ENCODE measurements around the gene FAM151A.

The FAM151A gene

DNA sequence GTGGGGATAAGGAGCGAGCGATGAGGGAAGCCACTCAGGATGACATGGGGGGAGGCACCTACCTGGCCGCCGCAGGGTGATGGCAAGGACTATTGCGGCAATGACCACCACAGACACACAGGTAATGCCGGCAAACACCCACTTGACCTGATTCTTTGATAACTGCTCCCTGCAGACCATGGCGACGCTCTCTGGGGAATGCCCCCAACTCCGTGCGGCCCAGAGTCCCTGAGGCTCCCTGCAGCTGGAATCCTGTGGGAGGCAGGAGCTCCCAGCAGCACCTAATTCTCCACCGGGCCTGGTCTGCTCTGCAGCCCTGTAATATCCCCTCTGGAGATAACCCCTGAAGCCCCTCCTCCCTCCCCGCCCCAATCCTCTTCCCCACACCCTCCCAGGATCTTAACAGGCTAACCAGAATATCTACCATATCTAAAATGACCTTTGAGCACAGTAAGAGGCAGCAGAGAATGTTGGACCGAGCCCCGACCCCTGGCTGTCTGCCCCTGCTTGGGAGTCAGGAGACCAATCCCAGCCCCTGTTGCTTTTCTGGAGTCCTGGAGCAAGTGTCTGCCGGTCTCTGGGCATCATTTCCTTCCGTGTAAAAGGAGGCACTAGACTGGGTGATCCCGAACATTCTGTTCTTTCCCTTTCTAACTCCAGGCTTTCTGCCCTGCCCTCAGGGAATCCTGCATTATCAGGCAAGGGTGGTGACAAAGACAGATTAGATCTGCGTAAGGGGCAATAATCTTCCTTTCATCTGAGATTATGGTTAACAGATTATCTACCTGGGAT is at the start of gene FAM151A:
FAM151A (minus strand) TSS at position 310 of the 792 bp plus-strand sequence; CDS start at position 180, 130 bp downstream.
- DNase-seq (no peak), ATAC-seq (no peak)

DNA sequence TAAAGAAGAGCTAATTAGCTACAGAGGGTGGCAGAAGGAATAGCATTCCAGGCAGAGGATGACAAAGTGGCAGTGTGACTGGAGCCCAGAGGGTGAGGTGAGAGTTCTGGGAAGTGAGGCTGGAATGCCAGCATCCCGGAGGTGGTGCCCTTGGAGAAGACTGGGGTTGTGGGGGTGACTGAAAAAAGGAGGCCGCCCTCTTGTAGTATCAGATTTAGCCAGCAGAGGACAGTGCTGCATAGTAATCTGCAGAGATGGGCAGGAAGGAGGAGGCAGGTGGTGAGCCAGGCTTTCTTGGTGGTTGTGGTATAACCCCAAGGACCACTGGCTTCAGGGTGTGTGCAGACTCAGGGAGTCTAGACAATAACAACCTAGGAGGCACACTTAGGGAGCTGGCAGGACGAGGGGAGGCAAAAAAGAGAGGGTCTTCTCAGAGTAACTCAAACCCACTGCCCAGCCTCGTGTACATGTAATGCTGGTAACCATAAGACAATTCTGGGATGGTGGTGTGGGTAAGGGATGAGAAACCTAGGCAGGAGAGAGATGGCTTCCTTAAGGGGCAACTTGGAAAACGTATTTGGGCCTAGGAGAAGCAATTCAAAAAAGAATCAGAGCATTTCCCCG is 48.8 kb upstream of the FAM151A start:
- peak; percentile 77 for DNase-seq
- peak; percentile 87 for ATAC-seq

DNA sequence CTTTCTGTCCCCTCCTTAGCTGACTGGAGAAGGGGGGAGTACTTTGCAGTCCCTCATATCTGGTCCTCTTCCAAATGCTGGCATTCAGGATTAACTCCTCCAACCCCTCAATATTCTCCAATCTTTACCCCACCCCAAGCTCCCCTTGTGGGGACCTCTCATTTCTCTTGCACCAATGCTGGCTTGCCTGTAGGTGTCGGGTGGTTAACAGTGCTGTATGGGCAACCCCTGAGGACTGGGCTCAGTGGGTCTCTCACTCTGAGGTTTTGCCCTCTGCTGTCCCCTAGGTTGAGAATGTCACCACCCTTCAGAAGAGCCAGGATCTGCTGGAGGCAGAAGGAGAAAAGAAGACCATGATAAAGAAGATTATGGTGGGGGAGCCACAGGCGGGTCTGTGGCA is 45.2 kb upstream of the FAM151A start:
- no peak for DNase-seq

DNA sequence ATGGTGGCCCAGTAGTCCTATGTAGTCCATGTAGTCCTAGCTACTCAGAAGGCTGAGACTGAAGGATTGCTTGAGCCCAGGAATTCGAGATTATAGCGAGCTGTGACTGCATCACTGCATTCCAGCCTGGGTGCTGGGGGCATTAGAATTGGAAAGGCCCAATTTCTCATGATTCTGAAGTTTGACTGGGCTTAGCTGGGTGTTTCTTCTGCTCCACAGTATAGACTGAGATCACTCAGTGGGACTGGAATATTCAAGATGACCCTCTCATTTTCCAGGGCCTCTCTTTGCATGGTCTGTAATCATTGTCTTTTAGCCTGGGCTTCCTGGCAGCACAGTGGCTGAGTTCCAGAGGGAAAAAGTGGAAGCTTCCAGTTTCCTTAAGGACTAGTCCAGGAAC is 44.5 kb upstream of the FAM151A start:
- no peak for ATAC-seq
- no peak for DNase-seq

More for the DNA sequence above, 45.2 kb upstream of the FAM151A start:
- ATAC-seq: no peak

DNA sequence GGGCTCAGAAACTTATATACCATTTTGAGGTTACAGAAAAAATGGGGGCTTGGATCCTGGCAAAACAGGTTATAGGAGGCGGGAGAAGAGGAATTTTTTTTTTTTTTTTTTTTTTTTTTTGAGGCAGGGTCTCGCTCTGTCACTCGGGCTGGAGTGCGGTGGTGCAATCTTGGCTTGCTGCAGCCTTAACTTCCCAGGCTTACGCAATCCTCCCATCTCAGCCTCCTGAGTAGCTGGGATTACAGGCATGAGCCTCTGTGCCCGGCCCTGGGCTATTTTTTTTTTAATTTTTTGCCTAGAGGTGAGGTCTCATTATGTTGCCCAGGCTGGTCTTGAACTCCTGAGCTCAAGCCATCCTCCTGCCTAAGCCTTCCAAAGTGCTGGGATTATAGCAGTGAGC is 43.0 kb upstream of the FAM151A start:
- no peak for ATAC-seq
- DNase-seq: no peak

DNA sequence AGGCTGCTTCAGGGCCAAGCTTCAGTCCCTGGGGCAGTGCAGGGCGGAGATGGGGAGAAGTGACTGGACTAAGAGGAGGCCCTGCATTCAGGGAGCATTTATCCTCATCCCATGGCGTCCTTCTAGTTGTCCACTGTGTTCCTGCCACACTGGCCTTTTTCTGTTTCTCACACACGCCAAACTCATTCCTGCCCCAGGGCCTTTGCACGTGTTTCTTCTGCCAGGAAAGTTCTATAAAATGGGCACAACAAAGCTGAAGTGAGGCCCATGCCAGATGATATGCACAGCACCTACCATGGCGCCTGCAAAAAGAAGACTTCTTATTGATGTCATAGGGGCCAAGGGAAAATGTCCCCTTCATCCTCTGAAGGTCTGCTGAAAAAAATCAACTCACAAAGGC is 42.5 kb upstream of the FAM151A start:
- ATAC-seq: no peak
- no peak for DNase-seq

DNA sequence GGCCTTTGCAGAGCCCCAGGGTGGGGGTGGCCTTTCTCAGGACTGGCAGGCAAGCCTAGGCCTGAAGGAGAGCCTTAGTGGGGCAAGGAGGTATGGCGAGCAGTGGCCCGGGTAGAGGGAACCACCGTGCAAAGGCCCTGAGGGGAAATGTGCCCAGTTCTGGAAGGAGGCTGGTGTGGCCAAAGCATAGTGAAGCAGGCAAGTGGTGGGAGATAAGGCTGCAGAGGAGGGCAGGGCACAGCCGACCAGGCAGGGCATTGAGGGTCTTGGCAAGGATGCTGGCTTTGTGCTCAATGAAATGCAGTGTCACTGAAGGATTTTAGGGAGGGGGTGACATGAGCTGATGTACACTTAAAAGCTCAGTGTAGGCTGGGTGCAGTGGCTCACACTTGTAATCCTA is 41.0 kb upstream of the FAM151A start:
- ATAC-seq (no peak), DNase-seq (no peak)

DNA sequence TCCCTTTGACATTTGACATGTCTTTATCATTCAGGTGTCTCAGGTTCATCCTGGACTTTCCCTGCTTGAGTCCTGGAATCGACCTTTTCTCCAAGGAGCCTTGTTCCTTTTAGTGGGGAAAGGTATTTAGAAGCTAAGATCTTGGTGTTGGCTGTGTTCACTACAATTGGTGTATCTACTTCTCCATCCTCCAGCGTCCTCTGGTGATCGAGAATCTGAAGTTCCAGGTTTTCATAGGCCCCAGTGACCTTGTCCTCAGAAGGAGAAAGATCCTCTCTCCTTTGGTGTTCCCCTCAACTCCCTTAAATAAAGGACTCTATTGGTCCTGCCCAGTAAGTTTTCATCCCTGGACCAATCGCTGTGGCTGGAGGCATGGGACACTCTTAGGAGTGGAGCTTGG is 40.4 kb upstream of the FAM151A start:
- DNase-seq: no peak

DNA sequence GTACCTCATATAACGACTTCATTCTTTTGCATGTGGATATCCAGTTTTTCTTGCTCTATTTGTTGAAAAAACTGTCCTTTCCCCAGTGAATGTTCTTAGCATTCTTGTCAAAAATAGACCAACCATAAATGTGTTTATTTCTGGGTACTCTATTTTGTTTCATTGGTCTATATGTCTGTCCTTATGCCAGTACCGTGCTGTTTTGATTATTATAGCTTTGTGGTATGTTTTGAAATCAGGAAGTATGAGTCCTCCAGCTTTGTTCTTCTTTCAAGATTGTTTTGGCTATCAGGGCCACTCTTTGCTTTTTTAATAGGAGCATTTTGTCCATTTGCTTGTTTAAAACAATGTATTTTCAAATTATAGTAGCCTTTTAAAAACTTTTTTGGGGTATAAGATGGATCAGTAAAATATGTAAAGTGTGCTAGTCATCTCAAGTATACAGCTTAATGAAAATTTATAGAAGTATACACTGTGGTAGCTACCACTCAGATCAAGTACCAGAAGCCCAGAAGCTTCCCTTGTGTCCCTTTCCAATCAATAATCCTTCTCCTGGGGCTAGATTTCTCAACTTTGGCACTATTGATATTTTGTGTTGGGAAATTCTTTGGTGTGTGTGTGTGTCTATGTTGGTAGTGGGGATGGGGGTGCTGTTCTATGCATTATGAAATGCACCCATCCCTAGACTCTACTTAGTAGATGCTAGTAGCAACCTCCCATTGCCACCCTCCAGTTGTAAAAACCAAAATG is 35.0 kb upstream of the FAM151A start:
- no peak for DNase-seq

More for the DNA sequence above, 40.4 kb upstream of the FAM151A start:
- no peak for ATAC-seq

DNA sequence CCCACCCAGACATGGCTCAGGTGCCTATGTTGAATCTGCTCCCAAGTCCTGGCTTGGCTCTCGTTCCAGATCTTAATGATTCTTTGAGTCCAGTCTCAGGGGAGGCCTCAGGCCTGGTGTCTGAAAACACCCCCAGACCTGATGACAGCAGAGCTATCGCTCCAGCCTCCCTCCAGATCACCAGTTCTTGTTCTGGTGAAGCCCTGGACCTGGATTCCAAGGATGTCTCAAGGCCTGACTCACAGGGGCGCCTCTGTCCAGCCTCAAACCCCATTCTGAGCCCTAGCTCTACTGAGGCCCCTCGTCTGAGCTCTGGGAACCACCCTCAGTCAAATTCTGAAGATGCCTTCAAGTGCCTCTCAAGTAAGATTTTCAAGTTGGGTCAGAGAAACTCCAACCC is 29.7 kb upstream of the FAM151A start:
- ATAC-seq: no peak
- no peak for DNase-seq

More for the DNA sequence above, 35.0 kb upstream of the FAM151A start:
- no peak for ATAC-seq

DNA sequence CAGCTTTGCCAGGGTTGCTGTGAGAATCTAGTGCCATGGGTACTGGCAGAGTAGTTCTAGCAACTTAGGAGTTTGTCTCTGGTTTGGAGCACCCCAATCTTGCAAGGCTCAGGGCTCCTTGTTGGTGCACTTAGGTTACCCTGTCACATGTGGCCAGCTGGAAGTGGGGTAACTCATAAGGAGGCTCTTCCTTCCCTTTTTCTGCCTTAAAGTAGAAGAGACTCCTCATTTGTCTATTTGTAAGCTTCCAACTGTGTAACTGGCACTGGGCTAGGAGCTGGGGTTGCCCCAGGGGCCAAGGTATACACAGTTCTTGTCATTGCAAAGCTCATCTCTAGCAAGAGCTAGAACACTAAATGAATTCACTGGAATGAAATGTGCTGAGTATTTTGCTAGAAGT is 28.8 kb upstream of the FAM151A start:
- no peak for DNase-seq
- no peak for ATAC-seq

DNA sequence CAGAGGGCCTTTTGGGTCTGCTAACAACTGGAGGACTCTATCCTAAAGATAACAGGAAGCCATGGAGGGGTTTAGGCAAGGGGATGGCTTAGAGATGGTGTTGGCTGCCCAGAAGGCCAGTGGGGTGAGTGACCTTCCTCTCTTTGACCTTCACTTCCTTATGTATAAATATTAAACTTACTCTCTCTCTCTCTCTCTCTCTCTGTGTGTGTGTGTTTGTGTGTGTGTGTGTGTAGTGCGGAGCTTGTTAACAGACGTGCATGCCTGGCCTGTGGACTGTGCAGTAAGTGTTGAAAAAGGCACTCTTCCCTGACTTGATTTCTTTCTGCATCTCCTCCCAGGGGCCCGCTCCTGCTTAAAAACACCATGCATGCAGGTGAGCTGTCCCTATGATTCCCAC is 28.3 kb upstream of the FAM151A start:
- ATAC-seq (no peak), DNase-seq (no peak)

DNA sequence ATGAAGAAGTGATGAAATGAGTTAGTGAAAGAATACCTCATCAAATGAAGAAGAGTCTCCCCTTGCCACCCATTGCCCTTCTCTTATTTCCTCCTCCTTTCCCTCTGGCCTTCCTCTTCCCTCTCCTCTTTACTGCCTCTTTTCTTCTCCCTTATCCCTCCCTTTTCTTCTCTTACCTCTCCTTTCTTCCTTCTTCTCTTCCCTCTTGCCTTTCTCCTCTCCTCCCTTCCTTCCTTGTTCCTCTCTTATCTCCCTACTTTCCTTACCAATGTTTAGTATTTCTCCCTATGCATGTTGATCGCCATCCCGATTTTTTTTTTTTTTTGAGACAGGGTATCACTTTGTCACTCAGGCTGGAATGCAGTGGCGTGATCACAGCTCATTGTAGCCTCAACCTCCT is 27.1 kb upstream of the FAM151A start:
- ATAC-seq (no peak), DNase-seq (no peak)

DNA sequence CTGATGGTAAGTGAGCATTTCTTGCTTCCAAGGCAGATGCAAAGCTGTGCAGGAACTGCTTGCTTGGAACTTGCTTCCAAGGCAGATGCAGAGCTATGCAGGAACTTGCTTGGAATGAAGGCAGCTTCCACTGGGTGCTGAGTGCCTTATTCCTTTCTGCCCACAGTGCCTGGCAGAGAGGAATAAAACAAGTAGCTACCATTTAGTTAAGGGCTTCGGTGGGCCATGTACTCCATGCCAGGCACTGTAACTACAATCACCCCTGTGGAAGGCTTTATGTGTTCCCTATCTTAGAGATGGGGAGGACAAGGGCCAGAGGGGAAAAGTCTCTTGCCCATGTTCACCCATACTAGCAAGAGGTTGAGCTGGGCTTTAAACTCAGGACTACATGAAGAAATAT is 26.6 kb upstream of the FAM151A start:
- no peak for ATAC-seq

DNA sequence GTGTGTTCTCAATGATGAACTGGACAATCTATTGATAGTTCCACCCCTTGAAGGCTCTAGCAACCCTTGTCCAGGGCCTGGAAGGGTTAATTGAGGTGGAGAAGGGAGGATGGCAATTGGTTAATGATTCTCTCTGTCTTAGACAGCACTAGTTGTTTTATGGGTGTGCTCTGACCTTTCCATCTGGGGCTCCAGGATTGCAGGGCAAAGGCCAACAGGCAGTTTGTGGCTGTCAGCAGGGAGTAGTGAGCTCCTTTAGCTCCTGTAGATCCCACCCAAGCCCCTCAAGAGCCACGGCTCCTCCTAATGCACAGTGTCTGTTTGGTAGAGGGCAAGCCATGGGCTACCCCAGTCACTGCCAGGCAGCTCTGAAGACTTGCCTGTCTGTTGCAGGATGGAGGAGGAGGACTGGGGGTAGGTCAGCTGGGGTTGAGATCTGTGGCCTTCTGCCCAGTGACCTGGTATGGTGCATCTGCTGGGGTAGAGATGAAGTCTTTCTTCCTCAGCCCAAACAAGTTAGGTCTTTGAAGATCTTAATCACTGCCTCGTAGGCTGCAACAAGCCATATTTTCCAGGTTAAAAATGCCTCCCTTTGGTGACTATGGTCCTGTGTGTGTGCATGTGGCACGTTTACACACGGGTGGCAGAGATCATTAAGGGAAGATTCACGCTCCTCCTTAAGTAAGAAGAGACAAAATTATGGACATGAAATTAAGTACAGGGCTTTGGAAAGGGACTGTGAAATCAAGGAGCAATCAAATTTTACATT is 26.0 kb upstream of the FAM151A start:
- no peak for ATAC-seq
- DNase-seq: no peak

More for the DNA sequence above, 26.6 kb upstream of the FAM151A start:
- DNase-seq: no peak

DNA sequence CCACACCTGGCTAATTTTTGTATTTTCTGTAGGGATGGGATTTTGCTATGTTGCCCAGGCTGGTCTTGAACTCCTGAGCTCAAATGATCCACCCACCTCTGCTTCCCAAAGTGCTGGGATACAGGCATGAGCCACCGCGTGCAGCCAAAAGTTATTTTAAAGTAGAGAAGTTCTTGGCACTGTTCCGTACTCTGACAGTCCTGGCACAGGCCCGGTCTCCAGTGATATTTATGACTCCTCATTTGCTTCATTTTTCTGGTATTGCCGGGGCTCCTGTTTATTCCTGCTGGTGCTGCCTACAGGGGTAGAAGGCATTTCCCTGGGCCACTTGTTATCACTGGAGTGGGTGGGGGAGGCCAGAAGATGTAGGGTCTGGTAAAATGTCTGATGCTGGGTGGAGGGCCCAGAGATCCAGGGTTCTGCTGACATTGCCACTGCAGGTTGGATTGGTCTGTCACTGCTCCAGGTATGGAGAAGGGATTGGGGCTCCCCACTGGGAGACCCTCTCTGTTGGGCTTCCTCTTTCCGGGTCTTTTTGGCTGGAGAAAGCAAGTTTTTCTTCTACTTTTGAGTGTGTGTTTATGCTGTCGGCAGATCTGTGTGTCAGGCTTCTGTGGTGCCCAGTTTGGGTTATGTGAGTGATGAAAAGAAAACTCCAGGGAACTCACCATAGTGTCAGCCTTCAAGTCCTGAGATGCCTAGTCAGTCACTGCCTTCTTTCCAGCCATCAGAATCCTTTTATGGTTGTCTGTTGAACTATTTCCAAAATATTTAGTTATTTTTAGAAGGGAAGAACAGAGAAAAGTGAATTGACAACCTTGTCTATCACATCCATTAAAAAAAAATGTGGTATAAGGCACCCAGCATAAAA is 22.7 kb upstream of the FAM151A start:
- DNase-seq: no peak
- no peak for ATAC-seq

DNA sequence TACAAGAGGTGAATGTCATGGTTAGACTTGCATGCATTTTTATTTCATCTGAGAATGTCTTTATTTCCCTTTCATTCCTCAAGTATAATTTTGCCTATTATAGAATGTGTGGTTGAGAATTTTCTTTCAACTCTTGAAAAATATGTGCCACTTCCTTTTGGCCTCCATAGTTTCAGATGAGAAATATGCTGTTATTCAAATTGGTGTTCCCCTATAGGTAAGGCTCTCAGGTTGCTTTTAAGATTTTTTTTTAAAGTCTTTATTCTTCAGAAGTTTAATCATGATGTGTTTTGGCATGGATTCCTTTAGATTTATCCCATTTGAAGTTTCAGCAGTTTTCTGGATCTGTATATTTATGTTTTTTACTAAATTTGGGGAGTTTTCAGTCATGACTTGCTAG is 20.4 kb upstream of the FAM151A start:
- DNase-seq (no peak), ATAC-seq (no peak)

DNA sequence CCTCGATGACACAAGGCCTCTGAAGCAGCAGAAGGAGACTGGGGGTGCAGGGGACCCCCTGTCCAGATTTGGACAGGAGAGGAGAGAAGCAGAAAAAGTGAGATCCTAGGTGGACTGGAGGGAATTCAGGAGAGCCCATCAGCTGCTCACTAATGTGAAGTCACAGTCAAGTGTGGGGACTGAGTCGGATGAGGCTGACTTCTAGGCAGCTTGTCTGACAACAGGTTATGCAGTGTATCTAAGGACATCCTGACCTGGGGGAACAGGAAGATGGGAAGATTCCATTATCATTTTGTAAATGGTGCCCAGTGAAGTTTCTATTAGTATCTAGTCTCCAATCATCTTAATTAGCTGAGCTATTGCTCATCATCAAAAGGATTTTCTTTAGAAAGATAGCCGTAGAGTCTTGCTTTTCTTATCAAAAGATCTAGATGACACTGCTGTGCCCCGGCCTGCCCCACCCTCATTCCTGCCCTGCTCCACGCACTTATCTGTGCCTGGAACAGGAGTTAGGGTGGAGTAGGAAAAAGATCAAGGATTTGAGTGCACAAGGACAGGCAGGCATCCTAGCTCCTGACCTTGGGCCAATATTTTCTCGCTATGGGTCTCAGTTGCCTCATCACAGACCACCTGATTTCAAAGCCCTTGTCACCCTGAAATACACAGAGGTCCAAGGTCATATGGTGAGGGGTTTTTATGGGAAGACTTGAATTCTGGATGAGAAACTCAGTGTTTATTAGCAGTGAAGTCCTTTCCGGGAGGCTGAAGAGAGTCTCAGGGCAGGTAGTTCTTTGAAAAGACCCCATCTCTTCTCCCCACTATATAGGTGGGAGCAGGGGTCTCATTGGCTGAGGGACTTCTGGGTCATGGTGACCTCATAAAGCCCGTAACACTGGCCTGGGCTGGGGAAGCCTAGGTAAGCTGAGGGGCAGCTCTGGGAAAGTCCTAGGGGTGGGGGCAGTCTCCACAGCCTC is 17.8 kb upstream of the FAM151A start, which contains the start of gene MROH7:
MROH7 (plus strand) TSS at position 924 of the 974 bp plus-strand sequence. CDS start 11,141 bp downstream, outside the sequence.
- DNase-seq (no peak), ATAC-seq (no peak)

DNA sequence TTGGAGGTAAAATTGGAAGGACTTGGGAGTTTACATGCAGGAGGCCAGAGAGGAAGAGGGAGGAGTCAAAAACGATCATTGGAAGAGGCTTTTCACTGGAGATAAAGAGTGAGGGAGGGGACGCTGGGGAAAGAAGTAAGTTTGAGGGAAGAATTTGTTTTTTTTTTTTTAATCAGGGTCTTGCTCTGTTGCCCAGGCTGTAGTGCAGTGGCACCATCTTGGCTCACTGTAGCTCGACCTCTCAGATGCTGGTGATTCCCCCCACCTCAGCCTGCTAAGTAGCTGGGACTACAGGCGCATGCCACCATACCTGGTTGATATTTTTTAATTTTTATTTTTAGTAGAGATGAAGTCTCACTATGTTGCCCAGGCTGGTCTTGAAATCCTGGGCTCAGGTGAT is 17.0 kb upstream of the FAM151A start:
- ATAC-seq: no peak

More for the DNA sequence above, 17.0 kb upstream of the FAM151A start:
- no peak for DNase-seq

All from stimulated activated naive CD8-positive, alpha-beta T cell treated with anti-CD3 and anti-CD28 coated beads, Interleukin-15, Interleukin-2, amounts not matched to agents 100 U/mL and 50 U/mL, for 24 hours (primary cell).